Right lobe of liver (tissue), 6 donors: ENCODE measurements around the gene FILIP1L. TPM values are rescaled to one million over a fixed set of nuclear protein-coding genes. Genes with fewer than 3 reads are reported as not detected.

Experiments
- ATAC-seq, 4 donors: fragments of 200-7000 bp; cut with Tn5 transposase; one replicate each; pipeline ENCODE4 v1.9.1; 2020; ENCODE audit warnings: mild to moderate bottlenecking in 4 of 4, moderate library complexity in 4 of 4
- DNase-seq, 3 donors: peaks; one replicate each; pipeline ENCODE4 v3.0.0-alpha.2; 2020
- H3K27ac ChIP-seq, 3 donors: fragments of 200-600 bp; one replicate each; pipeline ENCODE4 v1.8.0; 2022
- H3K27me3 ChIP-seq, 2 donors: fragments of 200-600 bp; one replicate each; pipeline ENCODE4 v1.8.0; 2022
- H3K36me3 ChIP-seq, 4 donors: fragments of 200-600 bp; sonication (generic) in 1 of 4; one replicate each; pipeline versions ENCODE4 v1.5.1 to v1.8.0; 2017 to 2022; ENCODE audit warnings: control low read depth in 1 of 4
- H3K4me1 ChIP-seq, 4 donors: fragments of 200-600 bp; sonication (generic) in 1 of 4; one replicate each; pipeline versions ENCODE4 v1.5.1 to v1.8.0; 2017 to 2022; ENCODE audit warnings: control low read depth in 1 of 4
- H3K4me3 ChIP-seq, 3 donors: fragments of 200-600 bp; one replicate each; pipeline ENCODE4 v1.8.0; 2022
- H3K9me3 ChIP-seq, 4 donors: fragments of 200-600 bp; sonication (generic) in 1 of 4; one replicate each; pipeline versions ENCODE4 v1.5.1 to v1.8.0; 2017 to 2022; ENCODE audit warnings: control low read depth in 1 of 4
- CTCF ChIP-seq, 4 donors: fragments of 200-600 bp in 3 of 4; fragments of 450-650 bp in 1 of 4; IDR thresholded peaks; one replicate each; pipeline versions ENCODE4 v1.5.1 to v1.8.0; 2016 to 2022; ENCODE audit warnings: antibody characterized with exemption in 4 of 4, mild to moderate bottlenecking in 2 of 4
- POLR2A ChIP-seq: fragments of 450-650 bp; IDR thresholded peaks from one replicate; pipeline ENCODE4 v1.6.1; 2017; ENCODE audit warnings: antibody characterized with exemption, mild to moderate bottlenecking
- WGBS: methylation state at CpG from one replicate; pipeline ENCODE4 v1.1.6; 2018; ENCODE audit warnings: low coverage, low lambda C conversion rate; ENCODE audit not compliant: insufficient coverage; ENCODE audit errors: missing lambda C conversion rate; 5-methylcytosine and 5-hydroxymethylcytosine counted together
- intact Hi-C, 2 donors: fragments of 100-400 bp; cut with DNase I; formaldehyde crosslinking; loops; one replicate each; pipeline versions ENCODE4 v1.11.2 to v1.14.1; 2022
- microRNA-seq, 2 donors: library from miRNA; unstranded; fragments of <30 nt; microRNA quantifications; one replicate each; pipeline ENCODE4, GENCODE V29; 2019 to 2020
- small RNA-seq, 2 experiments: library from RNA; depleted of rRNA; stranded (forward); fragments of <200 nt; gene quantifications; one replicate each; pipeline ENCODE3, GENCODE V24; 2016
- total RNA-seq, 6 experiments: library from RNA; depleted of rRNA in 2 of 6; stranded (reverse); fragments of >200 nt in 2 of 6; fragmentation: NEBNext Ultra II Directional in 3 of 6; extraction: Animal tissue kit (Norgen Biotek cat#: 25700) in 3 of 6; gene quantifications; one replicate each; pipeline versions ENCODE4 v1.1.0 to v1.2.4, GENCODE V29; 2016 to 2023
- donor health status: DM: no; HTN: yes; CAD: no.
- donor health status: DM: no; HTN: no; CAD: no.
- donor health status: DM: no; HTN: no; CAD: no.
- donor health status: DM: no; HTN: yes; CAD: no.
- donor health status: DM: no; HTN: yes; CAD: no.

Gene FILIP1L
- total RNA-seq, 6 experiments from 2014 or later = 0.97 to 10.8 (median 3.6) TPM

GRCh38 chr3:99789011-99789721 lies 325.1 kb downstream of the FILIP1L start:
- Histone ChIP-seq H3K27ac (no peak overlapping the region), H3K36me3 (no peaks in the 10 kb centered on the region), H3K27me3 (no peaks in the 10 kb centered on the region), H3K4me3 (no peak overlapping the region), H3K4me1 (no peaks in the 10 kb centered on the region), H3K9me3 (no peaks in the 10 kb centered on the region)
- intact Hi-C loops = no loop called here
- TF ChIP-seq POLR2A (no peak), CTCF (IDR thresholded peaks at IDR 0.05) (peak; percentile 26 to 56 (median 53))
- 13% methylated on average over 3 of the region's 3 CpGs for WGBS
- ATAC-seq (peak; percentile 87 to 95 (median 91)), DNase-seq (no peak)

Small RNAs within 50 kb of the gene (microRNA-seq; reads per million reads assigned to microRNA genes)
- gene MIR3921 = 0 reads per million in 2 donors

Small RNAs within 50 kb of the gene (small RNA-seq; reads per million reads assigned to genes)
- 0 reads per million in 2 experiments for gene MIR3921

Other genes starting within 250 kb of the FILIP1L start
- 10 to 100 TPM; 13.9 to 26.2 (median 21.5) TPM for gene TBC1D23, start 146.5 kb upstream of the FILIP1L start, total RNA-seq
- 100 to 1,000 TPM in 4 of 6 experiments, 10 to 100 TPM in 2; 43.5 to 141 (median 103) TPM for gene NIT2, start 220.3 kb upstream of the FILIP1L start, total RNA-seq